NB4 (cell line): Measurements from ENCODE around the gene CCDC186.

Experiments
- DNase-seq: peaks from one replicate; pipeline ENCODE4 v3.0.0; 2010; ENCODE audit warnings: low read depth
- H3K4me3 ChIP-seq: one replicate; pipeline ENCODE4 v1.5.1; 2011; ENCODE audit warnings: mild to moderate bottlenecking, low read depth, low read length, moderate library complexity
- CTCF ChIP-seq: IDR thresholded peaks from one replicate; pipeline ENCODE4 v1.5.1; 2012; ENCODE audit warnings: low read depth, low read length
- MAX ChIP-seq: IDR thresholded peaks from 2 replicates; pipeline ENCODE4 v1.6.1; 2011; ENCODE audit warnings: low read depth, low read length
- MYC ChIP-seq: IDR thresholded peaks from 2 replicates; pipeline ENCODE4 v1.6.1; 2011; ENCODE audit warnings: low read depth, low read length
- POLR2A ChIP-seq: IDR thresholded peaks from 2 replicates; pipeline ENCODE4 v1.6.1; 2011; ENCODE audit warnings: mild to moderate bottlenecking; ENCODE audit not compliant: insufficient read length; ENCODE audit errors: extremely low read depth

CCDC186 gene

DNA sequence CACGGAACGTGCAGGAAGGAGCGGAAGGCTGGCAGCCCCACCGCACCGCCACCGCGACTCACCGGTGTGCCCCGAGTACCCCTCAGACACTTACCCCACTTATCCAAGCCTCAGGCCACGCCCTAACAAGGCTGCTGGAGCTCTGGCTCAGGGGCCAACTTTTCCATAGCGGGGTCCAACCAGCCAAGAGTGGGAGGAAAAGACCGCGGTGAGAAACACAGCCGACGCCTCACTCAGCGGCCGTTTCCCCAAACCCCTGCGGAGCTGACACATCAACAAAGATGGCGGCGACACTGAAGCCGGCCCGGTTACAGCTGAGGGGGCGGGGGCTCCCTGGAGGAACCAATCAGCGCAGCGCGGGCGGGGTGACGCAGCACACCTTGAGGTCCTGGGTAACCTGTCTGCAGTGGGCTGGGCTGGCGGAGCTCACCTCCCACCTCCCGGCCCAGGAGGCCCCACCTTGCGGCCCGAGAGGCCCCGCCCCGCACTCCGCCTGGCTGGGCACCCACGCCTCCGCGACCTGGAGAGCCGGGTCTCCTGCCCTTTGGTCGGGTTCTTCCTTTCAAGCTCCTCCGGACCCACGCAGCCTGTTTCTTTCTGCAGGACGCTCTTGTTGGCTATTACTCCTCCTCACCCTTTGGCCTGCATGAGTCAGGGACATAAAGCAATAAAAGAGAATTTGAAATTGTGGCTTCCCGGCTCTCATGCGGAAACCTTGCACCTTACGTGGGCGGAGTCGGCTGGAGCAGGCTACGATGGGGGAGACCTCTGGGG is at the start of gene CCDC186:
Gene CCDC186 (minus strand): TSS at position 283 of the 774 bp plus-strand sequence. CDS start 10,935 bp downstream, outside the sequence.
- DNase-seq: peak; percentile 94
- TF ChIP-seq POLR2A (peak; percentile 60), MAX (peak; percentile 12), MYC (0 out of 2 replicates have a peak, but pooled peaks have one; percentile 23), CTCF (no peak)
- peak within 1 kb of the TSS; percentile 84 for H3K4me3 ChIP-seq

- TF ChIP-seq CTCF (no peak), MYC (no peak), POLR2A (no peak), MAX (no peak)
- no peak overlapping the region for H3K4me3 ChIP-seq
- no peak for DNase-seq
These were observed 49.1 kb upstream of the CCDC186 start for GRCh38 chr10:114223066-114223465.

- no peak for TF ChIP-seq CTCF
- no peak for TF ChIP-seq POLR2A
- TF ChIP-seq MAX: no peak
- no peak for TF ChIP-seq MYC
- no peak for DNase-seq
- H3K4me3 ChIP-seq: no peak overlapping the region
These were observed 47.2 kb upstream of the CCDC186 start for GRCh38 chr10:114221235-114221634.

DNA sequence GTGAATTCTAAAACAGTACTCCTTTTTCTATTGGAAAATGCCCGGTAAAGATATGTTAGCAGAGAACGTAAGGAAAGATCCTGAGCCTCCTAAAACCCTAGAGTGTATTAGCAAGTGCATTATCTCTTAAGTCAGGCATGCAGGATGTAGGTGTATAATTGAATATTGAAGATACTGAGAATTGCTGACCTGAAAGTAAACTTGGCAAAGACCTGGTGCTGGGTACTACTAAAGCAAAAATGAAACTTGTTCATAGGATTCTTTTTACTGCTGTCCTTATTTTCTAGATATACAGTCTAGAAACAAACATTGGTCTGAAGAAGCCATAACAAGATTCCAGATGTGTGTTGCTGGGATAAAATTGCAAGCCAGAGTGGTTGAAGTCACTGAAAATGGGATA is 46.3 kb upstream of the CCDC186 start:
- no peak overlapping the region for H3K4me3 ChIP-seq
- DNase-seq: no peak
- TF ChIP-seq POLR2A: no peak

DNA sequence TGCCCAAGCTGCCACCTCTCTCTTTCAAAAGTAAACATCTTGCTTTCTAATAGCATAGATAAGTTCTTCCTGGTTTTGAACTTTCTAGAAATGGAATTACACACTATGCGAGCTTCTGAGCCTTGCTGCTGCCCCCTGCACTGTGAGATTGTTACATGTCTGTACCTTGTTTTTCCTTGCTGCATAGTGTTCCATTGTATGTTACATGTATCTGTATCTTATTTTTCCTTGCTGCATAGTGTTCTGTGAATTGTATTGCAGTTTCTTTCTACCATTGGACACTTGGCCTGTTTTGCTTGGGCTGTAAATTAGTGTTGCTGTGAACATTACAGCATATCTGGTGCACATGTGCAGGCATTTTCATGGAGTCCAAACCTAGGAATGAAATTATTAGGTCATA is 41.0 kb upstream of the CCDC186 start:
- TF ChIP-seq POLR2A: no peak
- TF ChIP-seq CTCF: no peak
- no peak for TF ChIP-seq MAX
- TF ChIP-seq MYC: no peak
- H3K4me3 ChIP-seq: no peak overlapping the region
- DNase-seq: no peak

- H3K4me3 ChIP-seq: no peak overlapping the region
- DNase-seq: no peak
- no peak for TF ChIP-seq MAX
- TF ChIP-seq POLR2A: no peak
- TF ChIP-seq CTCF: no peak
- no peak for TF ChIP-seq MYC
These were observed 38.1 kb upstream of the CCDC186 start for GRCh38 chr10:114212153-114212552.
